ENCODE data around the gene PHLDA3.

The PHLDA3 gene

DNA sequence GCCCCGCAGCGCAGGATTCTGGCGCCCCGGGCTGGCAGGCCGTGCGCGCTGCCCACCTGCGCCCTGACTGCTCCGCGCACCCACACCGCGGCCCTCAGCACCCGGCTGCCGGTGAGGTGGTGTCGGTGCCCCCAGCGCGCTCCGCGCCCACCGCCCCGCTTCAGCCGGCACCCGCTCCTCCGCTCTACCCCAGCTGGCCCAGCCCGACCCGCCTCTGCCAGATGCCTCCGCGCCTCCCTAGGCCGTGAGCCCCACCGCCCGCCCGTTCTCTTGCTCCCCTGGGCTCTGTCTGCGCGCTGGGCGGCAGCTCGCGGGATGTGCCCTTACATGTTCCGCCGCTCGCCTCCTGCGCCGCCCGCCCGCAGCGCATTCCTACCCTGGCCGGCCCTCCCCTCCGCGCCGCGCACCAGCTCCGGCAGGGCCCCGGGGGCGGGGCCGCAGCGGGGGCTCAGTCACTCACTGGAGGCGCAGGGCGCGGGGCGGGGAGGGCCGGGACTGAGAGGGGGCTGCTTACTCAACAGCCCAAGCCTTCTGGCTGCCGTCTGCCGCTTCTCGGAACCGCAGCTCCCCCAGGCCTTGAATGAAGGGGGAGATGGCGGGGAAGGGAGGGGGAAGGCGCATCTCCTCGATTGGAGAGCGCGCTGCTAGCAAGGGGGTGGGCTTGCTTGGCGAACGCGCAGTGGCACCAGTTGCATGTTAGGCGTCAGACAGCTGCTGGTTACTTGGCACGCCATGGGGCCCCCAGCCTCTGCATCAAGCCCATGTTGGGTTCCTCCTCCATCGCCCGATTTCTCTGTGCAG lies at the start of gene PHLDA3:
TSS of gene PHLDA3 (minus strand) at position 345 of the 801 bp plus-strand sequence. CDS start 402 bp downstream, outside the sequence.
- DNase-seq (ENCODE audit: low read depth): no peak

DNA sequence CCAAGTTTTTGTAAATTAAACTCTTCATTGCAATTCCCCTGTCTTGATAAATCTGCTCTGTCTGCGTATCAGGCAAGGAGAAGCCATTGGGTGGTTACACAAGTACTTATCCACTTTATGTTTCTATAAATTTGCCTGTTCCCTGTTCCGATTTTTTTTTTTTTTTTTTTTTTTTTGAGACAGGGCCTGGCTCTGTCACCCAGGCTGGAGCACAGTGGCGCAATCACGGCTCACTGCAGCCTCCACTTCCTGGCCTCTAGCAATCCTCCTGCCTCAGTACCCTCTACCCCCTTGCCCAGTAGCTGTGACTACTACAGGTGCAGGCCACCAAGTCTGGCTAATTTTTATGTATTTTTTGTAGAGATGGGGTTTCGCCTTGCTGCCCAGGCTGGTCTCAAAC lies 49.1 kb upstream of the PHLDA3 start:
- no peak for DNase-seq (ENCODE audit: low read depth)

DNA sequence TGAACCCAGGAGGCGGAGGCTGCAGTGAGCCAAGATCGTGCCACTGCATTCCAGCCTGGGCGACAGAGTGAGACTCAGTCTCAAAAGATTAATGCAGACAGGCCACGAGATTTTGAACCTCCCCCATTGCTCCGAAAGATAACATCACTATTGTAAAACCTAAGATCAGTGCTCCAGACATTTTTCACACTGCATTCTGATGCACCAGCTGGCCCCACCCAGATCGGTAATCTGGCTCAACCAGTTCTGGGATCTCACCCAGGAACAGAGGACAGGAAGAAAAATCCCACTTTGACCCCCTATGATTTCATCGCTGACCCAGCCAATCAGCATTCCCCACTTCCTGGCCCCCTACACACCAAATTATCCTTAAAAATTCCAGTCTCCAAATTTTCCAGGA lies 48.6 kb upstream of the PHLDA3 start:
- no peak for DNase-seq (ENCODE audit: low read depth)

GRCh38 chr1:201516511-201517127 lies 47.6 kb upstream of the PHLDA3 start:
- no peak for DNase-seq (ENCODE audit: low read depth)

DNA sequence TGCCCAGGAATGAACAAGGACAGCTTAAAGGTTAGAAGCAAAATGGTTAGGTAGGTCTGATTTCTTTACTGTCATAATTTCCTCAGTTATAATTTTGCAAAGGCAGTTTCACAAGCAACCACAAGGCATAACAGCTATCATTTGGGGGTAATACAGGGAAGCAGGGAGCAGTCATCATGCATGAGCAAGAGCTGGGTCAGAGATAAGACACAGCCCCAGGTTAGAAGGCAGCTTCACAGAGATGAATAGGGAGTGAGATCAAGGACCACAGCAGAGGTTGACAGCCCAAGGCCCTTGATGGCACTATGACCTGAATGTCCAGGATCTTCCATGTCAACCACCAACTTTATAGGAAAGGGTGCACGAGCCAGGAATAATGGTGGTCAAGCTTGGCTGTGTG lies 46.9 kb upstream of the PHLDA3 start:
- DNase-seq (ENCODE audit: low read depth): no peak

GRCh38 chr1:201515062-201515750 lies 46.2 kb upstream of the PHLDA3 start:
- no peak for DNase-seq (ENCODE audit: low read depth)

- DNase-seq (ENCODE audit: low read depth): no peak
Measured at GRCh38 chr1:201514466-201514865, 45.5 kb upstream of the PHLDA3 start.

DNA sequence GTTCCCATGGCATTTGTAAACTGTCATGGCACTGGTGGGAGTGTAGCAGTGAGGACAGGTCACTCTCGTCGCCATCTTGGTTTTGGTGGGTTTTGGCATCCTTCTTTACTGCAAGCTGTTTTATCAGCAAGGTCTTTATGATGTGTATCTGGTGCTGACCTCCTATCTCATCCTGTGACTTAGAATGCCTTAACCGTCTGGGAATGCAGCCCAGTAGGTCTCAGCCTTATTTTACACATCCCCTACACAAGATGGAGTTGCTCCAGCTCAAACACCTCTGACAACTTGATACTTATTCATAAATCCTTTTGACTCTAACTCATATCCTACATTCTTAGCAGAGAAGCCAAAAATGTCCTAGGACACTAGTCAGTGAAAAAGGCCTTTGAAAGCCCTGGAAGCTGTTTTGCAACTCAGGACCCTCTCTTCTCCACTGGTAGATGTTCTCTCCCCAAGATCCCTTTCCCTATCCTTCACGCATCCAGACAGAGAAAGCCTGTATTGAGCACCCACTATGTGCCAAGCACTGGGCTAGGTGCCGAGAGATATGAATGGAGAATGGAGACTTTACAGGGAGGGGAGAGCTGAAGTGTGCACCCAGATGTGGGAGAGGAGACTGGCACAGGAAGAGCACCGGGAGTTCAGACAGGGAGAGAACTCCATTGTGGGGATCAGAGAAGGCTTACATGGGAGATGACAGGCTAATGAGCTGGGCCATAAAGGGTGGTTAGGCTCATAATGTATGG lies 44.7 kb upstream of the PHLDA3 start:
- no peak for DNase-seq (ENCODE audit: low read depth)

DNA sequence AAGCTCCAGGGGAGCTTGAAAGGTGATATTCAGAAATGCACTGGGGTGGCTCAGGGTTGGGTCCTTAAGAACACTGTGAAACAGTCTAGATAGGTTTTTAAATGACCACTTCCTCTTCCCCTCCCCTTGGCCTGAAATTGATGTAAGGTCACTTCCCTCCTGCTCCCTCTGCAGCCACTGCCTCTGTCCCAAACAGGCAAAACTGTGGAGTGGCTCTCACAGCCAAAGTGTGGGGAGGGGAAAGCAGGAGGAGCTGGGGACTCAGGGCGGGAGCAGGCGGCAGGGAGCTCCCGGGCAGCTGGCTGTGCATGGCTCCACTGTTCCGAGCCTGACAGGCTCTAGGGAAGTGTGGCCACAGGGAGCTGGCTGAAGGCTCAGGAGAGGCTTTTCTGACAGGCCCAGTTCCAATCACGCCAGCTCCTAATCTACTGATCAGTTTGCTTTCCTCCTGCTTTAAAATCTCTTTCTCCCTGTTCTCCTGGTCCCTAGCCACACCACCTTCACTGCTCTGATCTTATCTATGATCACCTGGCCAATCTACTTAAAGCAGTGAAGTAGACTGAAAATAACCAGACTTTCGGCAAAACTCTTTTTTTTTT lies 43.1 kb upstream of the PHLDA3 start:
- no peak for DNase-seq (ENCODE audit: low read depth)

GRCh38 chr1:201511396-201511940 lies 42.5 kb upstream of the PHLDA3 start:
- no peak for DNase-seq (ENCODE audit: low read depth)

- DNase-seq (ENCODE audit: low read depth): no peak
Measured at GRCh38 chr1:201510734-201511133, 41.7 kb upstream of the PHLDA3 start.

DNA sequence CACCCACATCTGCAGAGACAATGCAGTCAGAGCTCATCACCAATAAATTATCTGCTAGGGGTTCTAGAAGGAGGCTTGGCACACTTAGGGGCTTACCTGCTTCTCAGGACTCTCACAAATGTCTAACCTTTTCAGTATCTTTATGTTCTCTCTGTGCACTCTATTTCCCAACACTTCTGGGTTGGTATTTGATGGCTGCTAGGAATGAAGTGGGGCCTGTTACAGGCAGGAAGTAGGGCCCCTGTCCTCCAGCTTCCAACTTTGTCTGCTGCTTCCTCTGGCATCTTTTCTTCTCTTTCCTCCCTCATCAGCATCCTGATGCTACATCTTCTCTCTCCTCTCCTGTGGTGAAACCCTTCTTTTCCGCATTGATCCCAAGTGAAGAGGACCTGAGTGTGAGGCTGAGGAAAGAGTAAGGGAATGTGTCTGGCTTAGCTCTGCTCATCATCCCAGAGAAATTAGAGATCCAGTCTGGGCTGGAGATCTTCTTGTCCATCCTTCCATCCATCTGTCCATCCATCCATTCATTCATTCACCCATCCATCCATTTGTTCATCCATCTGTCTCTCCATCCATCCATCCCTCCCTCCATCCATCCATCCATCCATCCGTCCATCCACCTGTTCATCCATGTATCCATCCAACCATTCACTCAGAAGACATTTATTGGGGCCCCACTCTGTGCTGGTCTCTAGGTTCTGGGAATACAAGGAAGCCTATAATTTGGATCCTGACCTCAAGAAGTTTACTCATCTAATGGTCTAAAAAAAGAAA lies 40.8 kb upstream of the PHLDA3 start:
- DNase-seq (ENCODE audit: low read depth): no peak

- DNase-seq (ENCODE audit: low read depth): no peak
Measured at GRCh38 chr1:201508809-201509208, 39.8 kb upstream of the PHLDA3 start.

DNA sequence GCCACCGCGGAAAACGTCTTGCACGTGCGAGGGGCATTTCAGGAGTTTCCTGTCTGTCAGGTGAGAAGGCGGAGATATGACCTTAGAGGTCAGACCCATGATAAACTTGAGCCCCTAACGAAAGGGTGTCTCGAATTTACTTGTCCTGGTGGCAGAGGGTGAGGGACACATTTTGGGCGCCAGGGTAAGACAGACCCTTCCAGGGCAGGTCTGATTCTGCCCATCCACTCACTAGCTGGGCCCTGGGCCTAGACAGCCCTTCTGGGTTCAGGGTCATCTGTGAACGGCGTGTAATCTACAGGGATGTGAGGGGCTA lies 38.3 kb upstream of the PHLDA3 start:
- no peak for DNase-seq (ENCODE audit: low read depth)

DNA sequence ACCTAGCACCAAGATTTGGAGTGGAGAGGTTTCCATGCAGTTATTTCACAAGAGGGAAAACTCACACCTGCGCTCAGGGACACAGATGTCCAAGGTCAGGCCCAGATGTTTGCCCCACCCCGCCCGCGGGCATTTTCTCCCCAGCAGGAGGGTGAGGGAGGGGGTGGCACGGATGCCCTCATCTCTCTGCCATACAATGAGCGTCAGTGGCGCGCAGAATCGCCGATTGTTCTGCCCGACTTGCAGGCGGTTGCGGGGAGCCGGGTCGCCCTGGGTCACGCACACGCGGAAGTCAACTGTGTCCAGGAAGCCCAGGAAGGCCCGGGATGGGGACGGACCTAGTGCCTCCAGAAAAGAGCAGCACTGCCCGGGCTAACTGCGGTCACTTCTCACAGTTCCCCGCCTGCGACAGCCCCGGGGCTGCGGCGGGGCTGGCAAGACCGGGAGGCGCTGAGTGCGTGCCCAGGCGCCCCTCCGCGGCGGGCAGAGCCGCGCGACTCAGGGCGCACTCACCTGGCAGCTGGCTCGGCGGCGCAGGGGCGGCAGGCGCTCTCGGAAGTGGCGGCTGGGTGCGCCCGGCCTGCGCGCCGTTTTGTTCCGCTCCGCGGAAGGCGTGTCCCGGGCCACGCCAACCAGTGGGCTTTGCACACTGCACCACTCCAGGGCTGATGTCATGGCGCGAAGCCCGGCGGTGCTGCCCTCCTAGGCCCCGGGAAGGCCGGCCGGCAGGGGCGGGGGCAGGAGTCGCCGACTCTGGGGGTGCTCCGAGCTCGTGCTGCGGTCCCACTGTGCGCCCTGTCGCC lies 37.8 kb upstream of the PHLDA3 start, which contains the start of gene CSRP1:
TSS of gene CSRP1 (minus strand) at position 567 of the 803 bp plus-strand sequence. CDS start 10,820 bp downstream, outside the sequence.
- peak; percentile 71 for DNase-seq (ENCODE audit: low read depth)

GRCh38 chr1:201506092-201506491 lies 37.1 kb upstream of the PHLDA3 start:
- no peak for DNase-seq (ENCODE audit: low read depth)

DNA sequence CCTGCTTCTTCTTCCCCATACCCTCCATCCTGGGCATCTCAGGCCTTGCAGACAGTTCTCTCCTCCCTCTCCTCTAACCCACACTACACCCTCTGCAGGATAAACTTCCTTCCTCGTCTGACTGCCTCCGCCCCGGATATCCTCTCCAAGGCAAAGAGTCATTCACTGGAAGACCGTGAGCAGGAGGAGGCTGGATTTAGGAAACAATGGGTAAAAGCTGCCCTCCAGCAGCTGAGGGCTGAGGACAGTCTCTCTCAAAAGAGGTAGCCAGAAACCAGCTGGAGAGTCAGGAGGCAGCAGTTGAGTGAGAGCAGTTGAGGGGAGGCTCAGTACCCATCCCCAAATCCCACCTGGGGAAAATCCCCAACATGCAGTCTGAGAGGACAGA lies 36.5 kb upstream of the PHLDA3 start:
- DNase-seq (ENCODE audit: low read depth): no peak

DNA sequence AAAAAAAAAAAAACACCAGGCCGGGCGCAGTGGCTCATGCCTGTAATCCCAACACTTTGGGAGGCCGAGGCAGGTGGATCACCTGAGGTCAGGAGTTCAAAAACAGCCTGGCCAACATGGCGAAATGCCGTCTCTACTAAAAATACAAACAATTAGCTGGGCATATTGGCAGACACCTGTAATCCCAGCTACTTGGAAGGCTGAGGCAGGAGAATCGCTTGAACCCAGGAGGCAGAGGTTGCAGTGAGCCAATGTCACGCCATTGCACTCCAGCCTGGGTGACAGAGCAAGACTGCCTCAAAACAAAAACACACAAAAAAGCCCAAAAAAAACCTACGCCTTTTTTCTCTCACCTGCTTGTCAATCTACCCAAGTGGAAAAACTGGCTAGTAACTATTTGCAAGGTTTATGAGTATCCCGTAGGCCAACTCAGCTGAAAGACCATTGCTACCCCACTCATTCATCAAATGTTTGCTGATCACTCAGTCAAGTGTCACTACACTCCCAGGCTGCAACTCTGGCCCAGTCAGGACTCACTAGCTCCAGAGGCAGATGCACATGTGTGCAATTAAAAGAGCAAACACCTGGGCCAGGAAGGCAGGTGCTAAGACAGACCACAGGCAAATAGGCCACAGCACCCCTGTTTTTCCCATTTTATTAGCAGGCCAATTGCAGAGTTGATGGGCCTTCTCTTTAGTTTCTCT lies 36.0 kb upstream of the PHLDA3 start:
- DNase-seq (ENCODE audit: low read depth): no peak

DNA sequence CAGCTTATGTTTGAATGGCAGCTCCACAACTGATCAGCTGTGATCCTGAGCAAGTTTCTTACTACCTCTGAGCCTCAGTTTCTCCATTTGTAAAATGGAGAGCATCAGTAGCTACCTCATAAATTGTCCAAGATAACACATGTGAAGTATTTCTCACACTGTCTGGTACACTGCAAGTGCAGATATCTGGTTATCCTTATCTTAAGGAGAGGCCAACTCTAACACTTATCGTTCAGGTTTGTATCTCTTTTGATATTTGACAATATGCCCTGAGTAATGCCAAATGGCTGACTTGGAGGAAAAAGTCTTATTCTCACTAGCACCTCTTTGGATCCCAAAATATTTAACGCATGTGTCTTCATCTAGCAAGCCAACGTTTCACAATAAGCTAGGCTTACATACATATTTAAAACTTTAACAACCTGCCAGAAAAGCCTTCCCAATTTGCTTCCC lies 35.2 kb upstream of the PHLDA3 start:
- no peak for DNase-seq (ENCODE audit: low read depth)

Data from stimulated activated CD8-positive, alpha-beta memory T cell treated with anti-CD3 and anti-CD28 coated beads, Interleukin-12 subunit alpha, Interleukin-12 subunit beta, amount 100 ng/mL, for 4 hours (primary cell).